ENCODE results near the gene CDKN1B.

DNA sequence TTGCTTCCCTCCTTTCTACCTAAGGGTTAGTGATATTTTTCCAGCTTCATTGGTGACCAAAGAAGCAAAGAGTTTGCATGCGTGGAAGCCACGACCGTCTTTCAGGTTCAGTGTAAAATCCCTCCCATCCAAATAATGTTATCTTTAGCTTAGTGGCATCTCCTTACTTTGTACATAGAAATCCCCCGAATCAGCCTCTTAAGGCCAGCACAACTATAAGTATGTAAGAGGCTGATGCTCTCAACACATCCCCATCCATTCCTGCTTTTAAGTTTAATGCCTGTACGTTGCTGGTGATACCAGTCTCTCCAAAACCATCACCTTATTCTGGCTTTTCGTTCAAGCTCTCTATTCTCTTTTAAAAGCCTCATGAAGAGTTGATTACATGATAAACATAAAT is 14.6 kb downstream of the CDKN1B start:
- TF ChIP-seq CTCF (IDR thresholded peaks at IDR 0.05 in 4 of 5, conservative IDR thresholded peaks at IDR 0.05 in 1 of 5) (no peak), POLR2A (IDR thresholded peaks at IDR 0.05) (no peak)
